MCF 10A (cell line): Measurements from ENCODE around the gene XPNPEP2. TPM values are rescaled to one million over a fixed set of nuclear protein-coding genes. Genes with fewer than 3 reads are reported as not detected.
A peak's percentile ranks its signal among the peaks of the same experiment; 100 is the strongest.

Experiments used
- BruUV-seq: library from RNA; stranded (reverse); fragments of 400-500 nt; replicated peaks from 2 replicates; lab custom pipeline; 2021; lab: Mats Ljungman, UMichigan
- CTCF ChIA-PET: fragments of 300-600 bp; sonication (Branson Sonifier 250); formaldehyde crosslinking; extraction: SDS; loops from one replicate; lab custom pipeline; 2021; ENCODE audit warnings: antibody characterized with exemption, inconsistent platforms; lab: Yijun Ruan, JAX
- POLR2A ChIA-PET: fragments of 300-600, 350-650 bp; sonication (Branson Sonifier 250); formaldehyde crosslinking; extraction: SDS; loops from one replicate; lab custom pipeline; 2020; ENCODE audit warnings: antibody characterized with exemption, inconsistent platforms; lab: Yijun Ruan, JAX
- DNase-seq: peaks from one replicate; pipeline ENCODE4 v3.0.0-alpha.2; 2018; ENCODE audit not compliant: unreplicated experiment
- H3K27ac Mint-ChIP-seq: one replicate; pipeline ENCODE4 v1.8.0; 2022; ENCODE audit warnings: mild to moderate bottlenecking, low read depth, mixed read lengths; ENCODE audit not compliant: unreplicated experiment
- H3K27me3 Mint-ChIP-seq: one replicate; pipeline ENCODE4 v1.8.0; 2022; ENCODE audit warnings: mixed read lengths; ENCODE audit not compliant: insufficient read depth, unreplicated experiment
- H3K36me3 Mint-ChIP-seq: one replicate; pipeline ENCODE4 v1.8.0; 2022; ENCODE audit warnings: mild to moderate bottlenecking, moderate library complexity, mixed read lengths; ENCODE audit not compliant: insufficient read depth, unreplicated experiment
- H3K4me1 Mint-ChIP-seq: one replicate; pipeline ENCODE4 v1.8.0; 2022; ENCODE audit warnings: mixed read lengths; ENCODE audit not compliant: insufficient read depth, unreplicated experiment
- H3K4me3 Mint-ChIP-seq: one replicate; pipeline ENCODE4 v1.8.0; 2022; ENCODE audit warnings: mild to moderate bottlenecking, moderate library complexity, mixed read lengths; ENCODE audit not compliant: unreplicated experiment
- H3K9me3 Mint-ChIP-seq: one replicate; pipeline ENCODE4 v1.8.0; 2022; ENCODE audit warnings: mixed read lengths; ENCODE audit not compliant: unreplicated experiment
- CTCF ChIP-seq: fragments of 200-600 bp; IDR thresholded peaks from one replicate; pipeline ENCODE4 v1.8.0; 2022; ENCODE audit warnings: antibody characterized with exemption, mild to moderate bottlenecking; ENCODE audit not compliant: unreplicated experiment
- intact Hi-C: fragments of 100-400 bp; cut with micrococcal nuclease; formaldehyde crosslinking; loops from 2 replicates; pipeline ENCODE4 v1.14.1; 2022
- total RNA-seq: library from RNA; stranded (reverse); gene quantifications from 2 replicates; pipeline ENCODE4 v1.2.3, GENCODE V29; 2022

Gene XPNPEP2
- total RNA-seq, 1 experiment from 2014 or later, result not detected

DNA sequence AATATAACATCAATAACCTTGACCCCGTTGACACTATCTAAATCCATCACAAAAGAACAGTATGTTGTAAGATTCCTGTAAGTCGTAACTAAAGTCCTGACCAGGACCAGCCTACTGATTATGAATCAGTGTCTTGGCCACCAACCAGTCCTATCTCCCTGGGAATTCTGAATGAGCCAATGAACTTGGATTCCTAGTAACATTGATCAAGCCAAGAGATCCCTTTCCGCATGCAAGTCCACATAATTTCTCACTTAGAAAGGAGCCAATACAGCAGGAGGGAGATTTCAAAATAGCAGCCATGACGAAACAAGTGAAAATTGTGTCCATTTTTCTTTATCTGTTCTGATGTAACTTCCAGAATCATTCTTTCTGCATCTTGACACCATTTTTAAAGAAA is 9.5 kb downstream of the XPNPEP2 start:
- TF ChIP-seq CTCF, result no peak
- Mint-ChIP-seq H3K27me3 (peaks cover 36% of the 10 kb centered on the region), H3K4me1 (peaks cover 7% of the 10 kb centered on the region), H3K9me3 (no peaks in the 10 kb centered on the region), H3K36me3 (no peaks in the 10 kb centered on the region), H3K27ac (no peak overlapping the region), H3K4me3 (no peak overlapping the region)
- CTCF ChIA-PET, result no interaction called here
- DNase-seq, result peak; percentile 61
- BruUV-seq, result no TSS peak
- POLR2A ChIA-PET, result no interaction called here
- intact Hi-C loops, result no loop called here

DNA sequence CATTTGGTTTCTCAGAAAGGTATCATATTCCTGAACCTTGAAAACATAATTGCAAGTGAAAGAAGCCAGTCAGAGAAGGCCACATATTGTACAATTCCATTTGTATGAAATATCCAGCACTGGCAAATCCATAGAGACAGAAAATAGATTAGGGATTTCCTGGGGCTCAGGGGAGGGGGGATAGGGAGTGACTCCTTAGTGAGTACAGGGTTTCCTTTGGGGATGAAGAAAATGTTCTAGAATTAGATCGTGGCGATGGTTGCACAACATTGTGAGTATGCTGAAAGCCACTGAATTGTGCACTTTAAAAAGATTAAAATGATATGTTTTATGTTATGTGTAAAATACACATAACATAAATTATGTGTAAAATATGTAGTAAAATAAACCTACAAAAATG is 10.3 kb downstream of the XPNPEP2 start:
- intact Hi-C loops, result no loop called here
- Mint-ChIP-seq H3K36me3 (no peaks in the 10 kb centered on the region), H3K27me3 (peaks cover 36% of the 10 kb centered on the region), H3K9me3 (no peaks in the 10 kb centered on the region), H3K4me1 (peaks cover 7% of the 10 kb centered on the region), H3K4me3 (no peak overlapping the region), H3K27ac (no peak overlapping the region)
- no peak for TF ChIP-seq CTCF
- no peak for DNase-seq
- ChIA-PET POLR2A (no interaction called here), CTCF (no interaction called here)
- BruUV-seq, result no TSS peak

DNA sequence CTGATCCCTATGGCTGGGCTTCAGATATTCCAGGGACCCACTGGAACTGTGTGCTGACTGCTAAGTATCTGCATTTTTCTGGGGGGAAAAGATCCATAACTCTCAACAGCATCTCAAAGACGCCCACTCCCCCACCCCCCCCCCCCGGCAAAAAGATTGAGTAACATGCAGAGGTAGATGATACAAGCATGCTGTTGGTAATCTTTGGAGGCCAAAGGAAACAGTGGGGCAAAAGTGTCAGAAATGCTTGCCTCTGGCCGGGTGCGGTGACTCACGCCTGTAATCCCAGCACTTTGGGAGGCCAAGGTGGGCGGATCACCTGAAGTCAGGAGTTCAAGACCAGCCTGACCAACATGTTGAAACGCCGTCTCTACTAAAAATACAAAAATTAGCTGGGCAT is 12.2 kb downstream of the XPNPEP2 start:
- Mint-ChIP-seq H3K27me3 (peaks cover 25% of the 10 kb centered on the region), H3K4me3 (no peak overlapping the region), H3K9me3 (no peaks in the 10 kb centered on the region), H3K4me1 (peaks cover 7% of the 10 kb centered on the region), H3K27ac (no peak overlapping the region), H3K36me3 (no peaks in the 10 kb centered on the region)
- no peak for DNase-seq
- no TSS peak for BruUV-seq
- TF ChIP-seq CTCF, result no peak
- CTCF ChIA-PET, result no interaction called here
- POLR2A ChIA-PET, result no interaction called here
- intact Hi-C loops, result no loop called here

DNA sequence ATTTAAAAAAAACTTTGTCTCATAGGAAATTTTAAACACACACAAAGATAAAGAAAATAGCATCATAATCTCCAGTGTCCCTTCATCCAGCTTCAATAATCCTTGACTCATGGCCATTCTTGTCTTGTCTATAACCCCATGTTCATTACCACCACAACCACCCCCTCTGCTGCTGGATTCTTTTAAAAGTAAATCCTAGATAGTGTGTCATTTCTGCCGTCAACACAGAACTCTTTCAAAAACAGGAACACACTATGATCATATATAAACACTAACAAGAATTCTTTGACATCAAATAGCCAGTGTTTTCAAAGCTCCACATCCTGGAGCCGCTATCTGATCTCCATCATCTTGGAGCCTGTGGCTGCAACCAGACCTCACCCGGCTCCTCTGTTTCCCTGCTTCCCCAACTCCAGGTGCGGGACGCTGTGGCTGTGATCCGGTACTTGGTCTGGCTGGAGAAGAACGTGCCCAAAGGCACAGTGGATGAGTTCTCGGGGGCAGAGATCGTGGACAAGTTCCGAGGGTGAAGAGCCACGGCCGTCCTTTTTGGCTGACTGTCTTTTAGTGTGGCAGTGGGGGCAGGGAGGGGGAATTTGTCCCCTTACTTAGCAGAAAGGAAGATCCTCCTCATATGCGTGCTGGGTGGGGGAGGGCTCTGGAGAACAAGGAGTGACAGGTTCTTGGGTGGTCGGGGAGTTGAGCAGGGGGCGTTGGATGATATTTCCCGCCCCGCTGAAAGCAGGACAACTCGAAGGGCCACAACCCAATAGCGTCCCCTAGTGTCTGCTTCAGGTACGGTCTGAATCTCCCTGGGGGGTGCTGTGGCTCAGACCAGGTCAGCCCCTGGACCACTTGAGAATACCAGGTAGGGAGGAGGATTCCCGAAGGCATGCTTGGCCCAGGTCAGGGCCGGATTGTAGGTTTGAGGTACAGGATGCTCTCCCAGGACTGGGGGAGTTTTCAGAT is 15.6 kb downstream of the XPNPEP2 start:
- peak; percentile 27 for TF ChIP-seq CTCF
- H3K4me3 Mint-ChIP-seq, result no peak overlapping the region
- H3K36me3 Mint-ChIP-seq, result no peaks in the 10 kb centered on the region
- H3K27ac Mint-ChIP-seq, result no peak overlapping the region
- intact Hi-C loops, result no loop called here
- no peaks in the 10 kb centered on the region for H3K9me3 Mint-ChIP-seq
- POLR2A ChIA-PET, result no interaction called here
- no TSS peak for BruUV-seq
- H3K4me1 Mint-ChIP-seq, result no peaks in the 10 kb centered on the region
- CTCF ChIA-PET, result interaction anchor here (0.6 to 0.9 kb wide), 3 partner anchors 47 to 123 kb away, joined by 3 to 4 read pairs (median 3); no protein-coding TSS in a partner anchor
- no peak for DNase-seq
- H3K27me3 Mint-ChIP-seq, result peaks cover 8% of the 10 kb centered on the region
